B cell (primary cell): ENCODE measurements around the gene ENO2. TPM values are rescaled to one million over a fixed set of nuclear protein-coding genes. Genes with fewer than 3 reads are reported as not detected.
A peak's percentile ranks its signal among the peaks of the same experiment; 100 is the strongest.
"Not testable (repeated sequence)": the region's sequence is repeated elsewhere in the genome, so short reads cannot be mapped to it uniquely, and the experiment has no call there.

Experiments
- ATAC-seq: fragments of 200-7000 bp; cut with Tn5 transposase; one replicate; pipeline ENCODE4 v1.10.0; 2021; ENCODE audit warnings: low read depth, mild to moderate bottlenecking, moderate number of reproducible peaks, moderate library complexity
- CTCF ChIA-PET: fragments of 350-600 bp; sonication (Branson Sonifier 250); formaldehyde crosslinking; loops from one replicate; lab custom pipeline; 2021; ENCODE audit warnings: antibody characterized with exemption, inconsistent platforms; lab: Charles Lee
- POLR2A ChIA-PET: fragments of 350-600 bp; sonication (Branson Sonifier 250); formaldehyde crosslinking; loops from one replicate; lab custom pipeline; 2021; ENCODE audit warnings: antibody characterized with exemption; lab: Charles Lee
- DNase-seq: peaks from one replicate; pipeline ENCODE4 v3.0.0; 2013
- H2AFZ ChIP-seq: 2 replicates; pipeline ENCODE4 v1.6.1; 2012; ENCODE audit warnings: mild to moderate bottlenecking, low read depth, low read length; ENCODE audit not compliant: insufficient read depth, poor library complexity, severe bottlenecking
- H3K27ac ChIP-seq, 2 donors: 1 replicate in 1 of 2; 2 replicates in 1 of 2; pipeline ENCODE4 v1.5.1; 2012 to 2013; ENCODE audit warnings: low read length in 2 of 2, mild to moderate bottlenecking in 2 of 2, moderate library complexity in 1 of 2
- H3K27me3 ChIP-seq, 4 experiments: fragments of 200-600 bp in 1 of 4; sonication (generic) in 1 of 4; replicated peaks in 1 of 4; 1 replicate in 2 of 4; 2 replicates in 2 of 4; pipeline versions ENCODE4 v1.6.1 to v1.7.0; 2013 to 2016; ENCODE audit warnings: low read length in 3 of 4, mild to moderate bottlenecking in 2 of 4, mixed read lengths in 1 of 4, moderate library complexity in 1 of 4; ENCODE audit not compliant: insufficient read depth in 4 of 4, control insufficient read depth in 3 of 4; ENCODE audit errors: control extremely low read depth in 1 of 4
- H3K36me3 ChIP-seq, 2 experiments: replicated peaks in 1 of 2; 1 replicate in 1 of 2; 2 replicates in 1 of 2; pipeline versions ENCODE4 v1.6.1 to v1.7.1; 2013; ENCODE audit warnings: low read length in 1 of 2; ENCODE audit not compliant: insufficient read depth in 2 of 2, control insufficient read depth in 1 of 2; ENCODE audit errors: control extremely low read depth in 1 of 2, extremely low read depth in 1 of 2
- H3K4me1 ChIP-seq, 2 donors: fragments of 200-600 bp in 1 of 2; sonication (generic) in 1 of 2; 1 replicate in 1 of 2; 2 replicates in 1 of 2; pipeline versions ENCODE4 v1.5.1 to v1.6.1; 2013 to 2017; ENCODE audit warnings: low read length in 2 of 2; ENCODE audit not compliant: control insufficient read depth in 2 of 2, insufficient read depth in 2 of 2
- H3K4me2 ChIP-seq: replicated peaks from 2 replicates; pipeline ENCODE3; 2012; ENCODE audit warnings: mild to moderate bottlenecking, low read depth, low read length; ENCODE audit not compliant: poor library complexity, severe bottlenecking
- H3K4me3 ChIP-seq, 5 experiments: fragments of 200-600 bp in 1 of 5; sonication (generic) in 1 of 5; 1 replicate in 3 of 5; 2 replicates in 2 of 5; pipeline versions ENCODE4 v1.5.1 to v1.7.0; 2011 to 2016; ENCODE audit warnings: low read length in 4 of 5, mild to moderate bottlenecking in 4 of 5, low read depth in 2 of 5, control low read depth in 1 of 5, moderate library complexity in 1 of 5; ENCODE audit not compliant: insufficient read depth in 1 of 5; ENCODE audit errors: control extremely low read depth in 1 of 5, extremely low read depth in 1 of 5
- H3K79me2 ChIP-seq: fragments of 200-600 bp; sonication (generic); one replicate; pipeline ENCODE4 v1.6.0; 2016; ENCODE audit warnings: low read length; ENCODE audit not compliant: control insufficient read depth, insufficient read depth
- H3K9ac ChIP-seq: fragments of 200-600 bp; sonication (generic); 2 replicates; pipeline ENCODE4 v1.6.1; 2017; ENCODE audit warnings: mild to moderate bottlenecking, low read length, moderate library complexity
- H3K9me3 ChIP-seq, 3 donors: one replicate each; pipeline versions ENCODE4 v1.6.1 to v1.7.1; 2013; ENCODE audit warnings: low read length in 2 of 3; ENCODE audit not compliant: control insufficient read depth in 2 of 3, insufficient read depth in 1 of 3; ENCODE audit errors: control extremely low read depth in 1 of 3
- H4K20me1 ChIP-seq: 2 replicates; pipeline ENCODE4 v1.6.0; 2012; ENCODE audit warnings: mild to moderate bottlenecking, low read length; ENCODE audit not compliant: insufficient read depth, control insufficient read depth, poor library complexity, severe bottlenecking
- H3K27ac Mint-ChIP-seq: one replicate; pipeline ENCODE4 v1.8.0; 2021; ENCODE audit warnings: mixed read lengths
- H3K27me3 Mint-ChIP-seq: one replicate; pipeline ENCODE4 v1.8.0; 2021; ENCODE audit warnings: mixed read lengths
- H3K4me1 Mint-ChIP-seq: one replicate; pipeline ENCODE4 v1.8.0; 2021; ENCODE audit warnings: mixed read lengths
- H3K4me3 Mint-ChIP-seq: one replicate; pipeline ENCODE4 v1.8.0; 2021; ENCODE audit warnings: mixed read lengths
- H3K9me3 Mint-ChIP-seq: one replicate; pipeline ENCODE4 v1.8.0; 2022; ENCODE audit warnings: mixed read lengths; ENCODE audit not compliant: insufficient read depth
- CTCF ChIP-seq: fragments of 200-600 bp; IDR thresholded peaks from one replicate; pipeline ENCODE4 v1.8.0; 2022; ENCODE audit warnings: antibody characterized with exemption, mild to moderate bottlenecking
- EZH2 ChIP-seq: IDR thresholded peaks from 2 replicates; pipeline ENCODE4 v1.6.1; 2012; ENCODE audit warnings: borderline replicate concordance, low read depth, mild to moderate bottlenecking, moderate library complexity, low read length; ENCODE audit not compliant: insufficient read depth, poor library complexity, severe bottlenecking
- WGBS: methylation state at CpG from one replicate; pipeline ENCODE4 v1.1.5; 2013; ENCODE audit warnings: missing lambda C conversion rate; ENCODE audit not compliant: insufficient coverage; 5-methylcytosine and 5-hydroxymethylcytosine counted together
- intact Hi-C: fragments of 100-400 bp; cut with micrococcal nuclease; formaldehyde crosslinking; loops from one replicate; pipeline ENCODE4 v1.10.0; 2022
- polyA plus RNA-seq: library from polyadenylated mRNA; depleted of rRNA; stranded (reverse); fragments of >200 nt; gene quantifications from 2 replicates; pipeline ENCODE4 v1.2.3, GENCODE V29; 2012
- total RNA-seq, 2 donors: library from RNA; stranded (reverse); fragments of 120-200 nt in 1 of 2; gene quantifications; 1 replicate in 1 of 2; 2 replicates in 1 of 2; pipeline versions ENCODE4 v1.2.3 to v1.2.4, GENCODE V29; 2013 to 2022

ENO2 gene
- total and polyA plus RNA-seq, 2 donors (not counting 1 experiment from before 2014, with no cell fraction given) = 42.5 to 55.3 TPM

- H3K4me3 ChIP-seq = no peak overlapping the region
- peaks cover 46% of the 10 kb centered on the region for H4K20me1 ChIP-seq
- H3K79me2 ChIP-seq = peaks cover 17% of the 10 kb centered on the region
- H2AFZ ChIP-seq = no peak overlapping the region
- Mint-ChIP-seq H3K4me1 (peaks cover 54% of the 10 kb centered on the region), H3K27me3 (no peaks in the 10 kb centered on the region), H3K27ac (peak overlapping the region; percentile 89), H3K4me3 (peak overlapping the region; percentile 89), H3K9me3 (no peaks in the 10 kb centered on the region)
- POLR2A ChIA-PET = interaction anchor here (0.6 to 5.5 kb wide), 10 partner anchors 16 to 92 kb away, joined by 3 to 49 read pairs (median 3); partner anchors contain the start of genes C12orf57, CDCA3, RNU7-1 and USP5
- CTCF ChIA-PET = interaction anchor here (0.6 to 11.8 kb wide), 39 partner anchors 9 to 275 kb away, joined by 3 to 136 read pairs (median 5); partner anchors contain the start of genes C12orf57, C1R, C1RL and CDCA3
- intact Hi-C loops = loop anchor here (1.0 to 2.0 kb wide), 8 partner anchors 55 to 244 kb away; partner anchors contain the start of genes C12orf57, C1R, C1RL and LPCAT3
- WGBS = 44% methylated on average over 12 of the region's 12 CpGs
- H3K9ac ChIP-seq = no peak overlapping the region
- ATAC-seq = no peak
- no peak overlapping the region for H3K27ac ChIP-seq
- H3K36me3 ChIP-seq = peaks cover 0 to 27% of the 10 kb centered on the region in 2 experiments
- peak; percentile 89 for DNase-seq
- TF ChIP-seq CTCF (peak; percentile 94), EZH2 (no peak)
- H3K9me3 ChIP-seq = no peaks in the 10 kb centered on the region
- H3K27me3 ChIP-seq = no peaks in the 10 kb centered on the region
- H3K4me2 ChIP-seq = peak overlapping the region; percentile 97
- H3K4me1 ChIP-seq = peaks cover 37 to 50% of the 10 kb centered on the region in 2 donors
These were observed 45.0 kb upstream of the ENO2 start for GRCh38 chr12:6869049-6870021.

GRCh38 chr12:6870304-6870703 lies 44.1 kb upstream of the ENO2 start:
- WGBS = no CpG with 5 or more reads among the region's 4 CpGs

More at GRCh38 chr12:6870304-6870703, 44.1 kb upstream of the ENO2 start:
- H3K27ac ChIP-seq, H3K9me3 Mint-ChIP-seq, H3K9me3 ChIP-seq, H3K27me3 ChIP-seq, H2AFZ ChIP-seq, H3K27me3 Mint-ChIP-seq, intact Hi-C loops, ATAC-seq, H3K9ac ChIP-seq, H3K4me2 ChIP-seq, DNase-seq, H3K4me3 ChIP-seq: not testable (repeated sequence)
- ChIA-PET POLR2A (interaction anchor here (0.6 to 1.1 kb wide), 5 partner anchors 18 to 94 kb away, joined by 3 to 8 read pairs (median 3); partner anchors contain the start of genes RNU7-1 and USP5), CTCF (interaction anchor here (0.8 to 11.8 kb wide), 11 partner anchors 11 to 274 kb away, joined by 3 to 136 read pairs (median 16); partner anchors contain the start of genes C1RL, CDCA3, MLF2 and USP5)
- peaks cover 17% of the 10 kb centered on the region for H3K79me2 ChIP-seq
- peaks cover 0 to 21% of the 10 kb centered on the region in 2 experiments for H3K36me3 ChIP-seq
- Mint-ChIP-seq H3K4me3 (peak overlapping the region; percentile 50), H3K27ac (peak overlapping the region; percentile 46), H3K4me1 (peaks cover 56% of the 10 kb centered on the region)
- H3K4me1 ChIP-seq = peaks cover 37 to 50% of the 10 kb centered on the region in 2 donors
- H4K20me1 ChIP-seq = peaks cover 46% of the 10 kb centered on the region
